Epidermal melanocyte (primary cell): ENCODE measurements around the gene IFNL3.
"Not testable (repeated sequence)": the region's sequence is repeated elsewhere in the genome, so short reads cannot be mapped to it uniquely, and the experiment has no call there.

Source experiments
- DNase-seq: peaks from one replicate; pipeline ENCODE4 v3.0.0; 2011; ENCODE audit warnings: low spot score; ENCODE audit not compliant: insufficient read length

The IFNL3 gene

GRCh38 chr19:39218230-39219007 lies 26.4 kb downstream of the IFNL3 start:
- no peak for DNase-seq

- DNase-seq = no peak
Measured at GRCh38 chr19:39217094-39217493, 27.7 kb downstream of the IFNL3 start.

- DNase-seq = not testable (repeated sequence)
Measured at GRCh38 chr19:39215323-39215722, 29.5 kb downstream of the IFNL3 start.

GRCh38 chr19:39212375-39212742 lies 32.4 kb downstream of the IFNL3 start:
- DNase-seq = no peak

- DNase-seq = no peak
Measured at GRCh38 chr19:39211731-39212374, 33.0 kb downstream of the IFNL3 start.

- DNase-seq = no peak
Measured at GRCh38 chr19:39209196-39209595, 35.6 kb downstream of the IFNL3 start.

- no peak for DNase-seq
Measured at GRCh38 chr19:39208175-39208795, 36.5 kb downstream of the IFNL3 start.

GRCh38 chr19:39207293-39207836 lies 37.4 kb downstream of the IFNL3 start:
- DNase-seq = no peak

- DNase-seq = no peak
Measured at GRCh38 chr19:39206122-39206521, 38.7 kb downstream of the IFNL3 start.

- DNase-seq = no peak
Measured at GRCh38 chr19:39205449-39205764, 39.4 kb downstream of the IFNL3 start.

GRCh38 chr19:39203372-39204341 lies 41.1 kb downstream of the IFNL3 start, which contains the start of gene SYCN:
Gene SYCN, minus strand, starts transcription at chr19:39204263. Its CDS starts 9 bp downstream, at chr19:39204254.
- DNase-seq = no peak

GRCh38 chr19:39202998-39203355 lies 41.8 kb downstream of the IFNL3 start:
- no peak for DNase-seq

GRCh38 chr19:39200803-39201115 lies 44.0 kb downstream of the IFNL3 start:
- no peak for DNase-seq

- no peak for DNase-seq
Measured at GRCh38 chr19:39200066-39200802, 44.6 kb downstream of the IFNL3 start.

GRCh38 chr19:39199025-39199424 lies 45.8 kb downstream of the IFNL3 start:
- DNase-seq = peak; percentile 84

GRCh38 chr19:39197808-39198207 lies 47.0 kb downstream of the IFNL3 start:
- no peak for DNase-seq

GRCh38 chr19:39196860-39197562 lies 47.8 kb downstream of the IFNL3 start, which contains the start of gene NCCRP1:
Gene NCCRP1, plus strand, starts transcription at chr19:39196964. Its CDS starts 19 bp downstream, at chr19:39196983.
- no peak for DNase-seq

GRCh38 chr19:39196320-39196719 lies 48.5 kb downstream of the IFNL3 start:
- DNase-seq = no peak

GRCh38 chr19:39195755-39196154 lies 49.1 kb downstream of the IFNL3 start:
- DNase-seq = no peak
